HepG2 (cell line): ENCODE data around the gene CDK17. TPM values are rescaled to one million over a fixed set of nuclear protein-coding genes. Genes with fewer than 3 reads are reported as not detected.

Experiments used
- ATAC-seq: fragments of 200-7000 bp; cut with Tn5 transposase; 3 replicates; pipeline ENCODE4 v1.9.1; 2020; ENCODE audit warnings: mild to moderate bottlenecking, moderate library complexity
- BruUV-seq: library from RNA; stranded (reverse); fragments of 400-500 nt; replicated peaks from 2 replicates; lab custom pipeline; 2021; lab: Mats Ljungman, UMichigan
- CTCF ChIA-PET: fragments of 300-600 bp; formaldehyde crosslinking; extraction: SDS; loops from one replicate; lab custom pipeline; 2021; ENCODE audit warnings: low total read pairs, inconsistent platforms, low intra/inter-chr PET ratio; lab: Yijun Ruan, JAX
- POLR2A ChIA-PET: fragments of 350-600 bp; sonication (Branson Sonifier 250); formaldehyde crosslinking; loops from one replicate; lab custom pipeline; 2020; ENCODE audit warnings: antibody characterized with exemption, inconsistent platforms; lab: Yijun Ruan, JAX
- DNase-seq: peaks from one replicate; pipeline ENCODE4 v3.0.0-alpha.2; 2015; ENCODE audit warnings: low spot score
- FAIRE-seq: peaks from 3 replicates; lab custom pipeline; 2011; peaks lifted over from hg19 to GRCh38; lab: Jason Lieb, UNC
- H2AFZ ChIP-seq: one replicate; pipeline ENCODE4 v1.6.1; 2011; ENCODE audit warnings: low read length, inconsistent platforms
- H3K27ac ChIP-seq: fragments of 300-600 bp; 3 replicates; pipeline ENCODE4 v1.8.0; 2011; ENCODE audit warnings: mixed run types, mild to moderate bottlenecking, mixed read lengths, low read length, inconsistent platforms; ENCODE audit not compliant: insufficient read depth; ENCODE audit errors: extremely low read length
- H3K27me3 ChIP-seq, 2 experiments: fragments of 200-600 bp in 1 of 2; 2 replicates in 1 of 2; 3 replicates in 1 of 2; pipeline versions ENCODE4 v1.6.0 to v1.8.0; 2011; ENCODE audit warnings: low read length in 2 of 2, mild to moderate bottlenecking in 2 of 2, moderate library complexity in 2 of 2, inconsistent platforms in 1 of 2; ENCODE audit not compliant: insufficient read depth in 2 of 2, control insufficient read depth in 1 of 2
- H3K36me3 ChIP-seq, 2 experiments: fragments of 200-600 bp in 1 of 2; replicated peaks in 1 of 2; 2 replicates in 1 of 2; 3 replicates in 1 of 2; pipeline versions ENCODE4 v1.5.1 to v1.8.0; 2011; ENCODE audit warnings: low read length in 2 of 2, inconsistent platforms in 1 of 2; ENCODE audit not compliant: insufficient read depth in 2 of 2, control insufficient read depth in 1 of 2
- H3K4me1 ChIP-seq: 2 replicates; pipeline ENCODE4 v1.5.1; 2012; ENCODE audit warnings: low read length, inconsistent platforms; ENCODE audit not compliant: insufficient read depth
- H3K4me2 ChIP-seq: 2 replicates; pipeline ENCODE4 v1.6.0; 2011; ENCODE audit warnings: low read depth, low read length, inconsistent platforms
- H3K4me3 ChIP-seq, 3 experiments: fragments of 200-600 bp in 1 of 3; sonication (generic), shearing (Covaris generic) in 1 of 3; replicated peaks in 1 of 3; 2 replicates each; pipeline ENCODE4 v1.5.1; 2011 to 2016; ENCODE audit warnings: low read length in 3 of 3, inconsistent platforms in 2 of 3, low read depth in 2 of 3, mild to moderate bottlenecking in 2 of 3, control low read depth in 1 of 3, mixed read lengths in 1 of 3; ENCODE audit not compliant: insufficient read depth in 1 of 3
- H3K79me2 ChIP-seq: one replicate; pipeline ENCODE4 v1.6.1; 2011; ENCODE audit warnings: low read length, inconsistent platforms; ENCODE audit not compliant: insufficient read depth
- H3K9ac ChIP-seq: 2 replicates; pipeline ENCODE4 v1.6.0; 2011; ENCODE audit warnings: mild to moderate bottlenecking, low read depth, low read length, inconsistent platforms; ENCODE audit not compliant: insufficient read depth
- H3K9me3 ChIP-seq: 2 replicates; pipeline ENCODE4 v1.5.1; 2012; ENCODE audit warnings: mild to moderate bottlenecking, low read length
- H4K20me1 ChIP-seq: 2 replicates; pipeline ENCODE4 v1.6.0; 2011; ENCODE audit warnings: inconsistent platforms, mild to moderate bottlenecking, low read length, moderate library complexity; ENCODE audit not compliant: insufficient read depth
- DR1 ChIP-seq: sonication (generic); formaldehyde crosslinking; IDR thresholded peaks from 2 replicates; pipeline ENCODE4 v1.8.0; 2021; ENCODE audit warnings: mild to moderate bottlenecking, missing genetic modification reagents, inconsistent platforms
- HMGXB4 ChIP-seq, 2 experiments: sonication (generic) in 1 of 2; formaldehyde crosslinking in 1 of 2; IDR thresholded peaks; 2 replicates each; pipeline versions ENCODE4 v1.4.0 to v1.6.1; 2018 to 2020; ENCODE audit warnings: missing genetic modification reagents in 2 of 2, borderline replicate concordance in 1 of 2, low read depth in 1 of 2, mild to moderate bottlenecking in 1 of 2, missing biosample characterization in 1 of 2
- KMT2A ChIP-seq: sonication (generic); formaldehyde crosslinking; IDR thresholded peaks from 2 replicates; pipeline ENCODE4 v1.4.0; 2020; ENCODE audit warnings: missing genetic modification reagents
- LRRFIP1 ChIP-seq: sonication (generic); formaldehyde crosslinking; conservative IDR thresholded peaks from 2 replicates; pipeline ENCODE4 v1.4.0; 2020; ENCODE audit warnings: missing genetic modification reagents
- MYC ChIP-seq: sonication (generic); formaldehyde crosslinking; IDR thresholded peaks from 2 replicates; pipeline ENCODE4 v1.9.0; 2021; ENCODE audit warnings: missing genetic modification reagents, borderline replicate concordance
- WIZ ChIP-seq: sonication (generic); formaldehyde crosslinking; IDR thresholded peaks from 2 replicates; pipeline ENCODE4 v1.5.1; 2020; ENCODE audit warnings: mild to moderate bottlenecking, missing genetic modification reagents
- YEATS2 ChIP-seq: sonication (generic); formaldehyde crosslinking; IDR thresholded peaks from 2 replicates; pipeline ENCODE4 v1.4.0; 2020; ENCODE audit warnings: missing genetic modification reagents, borderline replicate concordance
- ZIK1 ChIP-seq: sonication (generic); formaldehyde crosslinking; IDR thresholded peaks from 2 replicates; pipeline ENCODE4 v1.5.0; 2020; ENCODE audit warnings: mild to moderate bottlenecking, low read depth, missing genetic modification reagents, borderline replicate concordance
- ZNF564 ChIP-seq: sonication (generic); formaldehyde crosslinking; IDR thresholded peaks from 2 replicates; pipeline ENCODE4 v1.8.1; 2023; ENCODE audit warnings: mild to moderate bottlenecking, missing genetic modification reagents
- WGBS: methylation state at CpG from one replicate; pipeline ENCODE4 v1.1.6; 2017; ENCODE audit warnings: low lambda C conversion rate; 5-methylcytosine and 5-hydroxymethylcytosine counted together
- in situ Hi-C: cut with HindIII; loops from 2 replicates; pipeline ENCODE4 v1.10.0; 2017; ENCODE audit warnings: low pct_unique_long_range_greater_than_20kb; ENCODE audit not compliant: extremely low pct_ligation_motif_present
- intact Hi-C: fragments of 100-400 bp; cut with micrococcal nuclease; formaldehyde crosslinking; loops from one replicate; pipeline ENCODE4 v1.10.0; 2022; ENCODE audit not compliant: unreplicated experiment
- polyA plus RNA-seq, 8 experiments: library from polyadenylated mRNA; depleted of rRNA in 3 of 8; stranded (reverse) in 7 of 8; unstranded in 1 of 8; fragments of >200 nt; fragmentation: Illumina TruSeq in 4 of 8; extraction: Trizol in 4 of 8; gene quantifications; 2 replicates each; pipeline versions ENCODE4 v1.2.1 to v1.2.3, GENCODE V29; 2011 to 2016; ENCODE audit warnings: low read depth in 4 of 8, missing spikeins in 1 of 8, mixed read lengths in 1 of 8; ENCODE audit not compliant: insufficient read depth in 1 of 8
- total RNA-seq, 5 experiments: library from RNA; depleted of rRNA; stranded (reverse); fragments of >200 nt; fragmentation: Illumina TruSeq; extraction: Trizol; gene quantifications; 2 replicates each; pipeline ENCODE4 v1.2.3, GENCODE V29; 2016; ENCODE audit warnings: low read depth in 1 of 5

The CDK17 gene
- total and polyA plus RNA-seq, 2 of the 13 experiments (the other 11 are each of a cell fraction or from before 2014, with no cell fraction given) = 9.9 to 22.3 TPM

- CTCF ChIA-PET = no interaction called here
- DNase-seq (no peak), ATAC-seq (no peak), FAIRE-seq (no peak)
- Histone ChIP-seq H3K4me1 (no peaks in the 10 kb centered on the region), H3K9ac (no peak overlapping the region), H3K27me3 (no peaks in the 10 kb centered on the region), H3K4me2 (no peak overlapping the region), H3K4me3 (no peak overlapping the region), H3K9me3 (no peaks in the 10 kb centered on the region), H3K36me3 (peaks cover 2 to 22% of the 10 kb centered on the region in 2 experiments; a peak in 3 of 5 replicates), H3K27ac (no peak overlapping the region), H2AFZ (no peak overlapping the region), H4K20me1 (no peaks in the 10 kb centered on the region), H3K79me2 (no peaks in the 10 kb centered on the region)
- BruUV-seq = no TSS peak
- WGBS = 96% methylated on average over 5 of the region's 6 CpGs
- in situ Hi-C loops = no loop called here
- intact Hi-C loops = no loop called here
- POLR2A ChIA-PET = no interaction called here
- no peak for TF ChIP-seq LRRFIP1 (CRISPR knock-in tag)
These were observed 73.5 kb downstream of the CDK17 start for GRCh38 chr12:96326628-96327227.

GRCh38 chr12:96323906-96324305 lies 76.3 kb downstream of the CDK17 start:
- Histone ChIP-seq H3K4me2 (no peak overlapping the region), H3K4me1 (no peaks in the 10 kb centered on the region), H3K9me3 (no peaks in the 10 kb centered on the region), H3K4me3 (no peak overlapping the region), H3K9ac (no peak overlapping the region), H3K27ac (no peak overlapping the region), H3K27me3 (no peaks in the 10 kb centered on the region), H4K20me1 (no peaks in the 10 kb centered on the region), H3K79me2 (no peaks in the 10 kb centered on the region), H3K36me3 (peaks cover 2 to 14% of the 10 kb centered on the region in 2 experiments; a peak in 3 of 5 replicates), H2AFZ (no peak overlapping the region)
- 96% methylated on average over 3 of the region's 3 CpGs for WGBS
- ChIA-PET POLR2A (no interaction called here), CTCF (no interaction called here)
- in situ Hi-C loops = no loop called here
- no peak for FAIRE-seq
- no peak for ATAC-seq
- DNase-seq = no peak
- BruUV-seq = no TSS peak
- intact Hi-C loops = no loop called here
- TF ChIP-seq ZNF564 (CRISPR knock-in tag) = no peak
- no peak for TF ChIP-seq HMGXB4 (CRISPR knock-in tag; IDR thresholded peaks at IDR 0.05; ENCODE audit: borderline replicate concordance in 1 of 2, low read depth in 1 of 2)
- no peak for TF ChIP-seq KMT2A (CRISPR knock-in tag)
- TF ChIP-seq ZIK1 (CRISPR knock-in tag) = no peak
- TF ChIP-seq WIZ (CRISPR knock-in tag) = no peak
- TF ChIP-seq YEATS2 (CRISPR knock-in tag) = no peak
- TF ChIP-seq MYC (CRISPR knock-in tag) = no peak
- TF ChIP-seq DR1 (CRISPR knock-in tag) = no peak
